ENCODE data around the gene PJA2.

PJA2 gene

DNA sequence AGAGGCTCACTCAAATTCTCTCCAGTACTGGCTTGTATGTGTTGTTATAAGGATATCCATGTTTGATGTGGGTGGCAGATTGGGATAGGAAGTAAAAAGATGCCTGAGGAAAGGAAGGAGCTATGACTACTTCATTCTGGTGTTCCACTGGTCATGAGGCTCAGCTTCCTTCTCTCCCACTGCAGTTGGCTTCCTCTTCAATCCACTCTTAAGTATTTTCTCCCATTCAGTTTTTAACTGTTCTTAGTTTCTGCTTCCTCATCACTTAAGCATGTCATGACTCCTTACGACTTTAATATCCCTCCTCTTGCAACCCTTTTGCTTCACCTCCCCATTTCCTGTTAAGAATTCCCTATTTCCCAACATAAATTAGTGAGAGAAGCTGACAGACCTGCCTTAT, 81.1 kb downstream of the PJA2 start:
- Histone ChIP-seq H3K27me3 (no peaks in the 10 kb centered on the region), H3K4me2 (no peak overlapping the region), H3K27ac (no peak overlapping the region), H3K4me3 (no peak overlapping the region), H3K9ac (no peak overlapping the region), H3K36me3 (peaks cover 9% of the 10 kb centered on the region), H3K9me3 (no peaks in the 10 kb centered on the region), H3K4me1 (no peaks in the 10 kb centered on the region), H4K20me1 (no peaks in the 10 kb centered on the region)
- TF ChIP-seq Cebpa-rat (IDR thresholded peaks at IDR 0.05), result no peak

DNA sequence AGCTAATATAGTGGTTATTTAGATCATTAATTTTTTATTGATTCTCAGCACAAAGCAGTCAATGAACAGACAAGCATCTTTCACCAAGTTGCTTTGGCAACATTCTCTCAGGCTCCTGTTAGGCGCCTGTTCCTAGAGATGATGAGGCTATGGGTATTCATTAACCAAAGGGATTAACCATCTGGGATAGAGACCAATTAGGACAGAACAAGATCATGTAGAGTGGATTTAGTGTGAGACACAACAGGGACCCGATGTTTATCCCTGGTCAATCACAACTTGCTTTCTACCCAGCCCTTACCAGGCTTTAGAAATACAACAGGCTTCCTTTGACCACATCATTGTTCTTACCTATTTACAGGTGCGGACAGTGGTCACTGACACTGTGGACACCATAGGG, 82.2 kb downstream of the PJA2 start:
- TF ChIP-seq Cebpa-rat (IDR thresholded peaks at IDR 0.05), result no peak
- H3K36me3 ChIP-seq, result peaks cover 4% of the 10 kb centered on the region; the same call in 1 of the 2 replicates
- H3K4me1 ChIP-seq, result no peaks in the 10 kb centered on the region
- H3K4me3 ChIP-seq, result no peak overlapping the region
- H3K27me3 ChIP-seq, result no peaks in the 10 kb centered on the region
- no peak overlapping the region for H3K4me2 ChIP-seq
- H3K27ac ChIP-seq, result no peak overlapping the region
- H3K9ac ChIP-seq, result no peak overlapping the region
- no peaks in the 10 kb centered on the region for H4K20me1 ChIP-seq
- no peaks in the 10 kb centered on the region for H3K9me3 ChIP-seq

DNA sequence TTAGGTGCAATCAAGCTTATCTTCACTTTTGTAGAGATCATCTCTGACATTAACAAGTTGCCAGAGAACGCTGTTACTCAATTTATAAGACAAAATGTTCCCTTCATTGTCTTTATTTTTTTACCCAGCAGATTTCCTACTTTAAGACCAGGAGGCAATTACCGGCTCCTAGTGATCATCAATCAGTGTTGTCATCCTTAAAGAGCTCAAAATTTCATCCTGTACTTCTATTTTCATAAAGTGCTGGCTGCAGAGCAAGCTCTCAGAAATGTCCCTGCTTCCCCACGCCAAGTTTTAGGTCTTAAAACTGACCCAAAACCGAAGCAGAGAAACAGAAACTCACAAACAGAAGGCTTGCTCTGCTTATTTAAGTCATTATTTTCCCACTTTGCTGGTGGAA, 82.9 kb downstream of the PJA2 start:
- H3K27me3 ChIP-seq, result no peaks in the 10 kb centered on the region
- H3K27ac ChIP-seq, result no peak overlapping the region
- H3K4me1 ChIP-seq, result no peaks in the 10 kb centered on the region
- TF ChIP-seq Cebpa-rat (IDR thresholded peaks at IDR 0.05), result no peak
- H3K9me3 ChIP-seq, result no peaks in the 10 kb centered on the region
- no peak overlapping the region for H3K4me3 ChIP-seq
- no peaks in the 10 kb centered on the region for H4K20me1 ChIP-seq
- H3K4me2 ChIP-seq, result no peak overlapping the region
- H3K9ac ChIP-seq, result no peak overlapping the region
- H3K36me3 ChIP-seq, result peaks cover 4% of the 10 kb centered on the region; the same call in 1 of the 2 replicates

DNA sequence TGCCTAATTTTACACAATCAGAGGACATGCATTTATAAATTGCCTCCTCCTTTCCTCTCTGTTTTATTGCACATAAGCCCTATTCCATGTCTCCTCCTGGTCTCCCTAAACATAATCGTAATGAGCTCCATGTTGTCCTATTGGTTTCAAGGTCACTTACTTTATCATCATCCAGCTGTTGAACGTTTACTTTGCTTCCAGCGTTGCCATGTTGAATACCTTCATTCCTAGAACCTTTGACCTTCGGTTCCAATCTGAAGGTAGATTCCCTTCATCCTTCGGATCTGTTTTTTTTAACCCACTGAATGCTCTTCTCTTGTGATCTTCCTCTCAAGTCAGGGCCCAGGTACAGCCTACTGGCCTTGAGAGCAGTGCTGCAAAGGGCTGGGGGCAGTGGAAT, 84.3 kb downstream of the PJA2 start:
- Histone ChIP-seq H4K20me1 (no peaks in the 10 kb centered on the region), H3K27me3 (no peaks in the 10 kb centered on the region), H3K4me1 (no peaks in the 10 kb centered on the region), H3K4me3 (no peak overlapping the region), H3K36me3 (peaks cover 4% of the 10 kb centered on the region; the same call in 1 of the 2 replicates), H3K9me3 (no peaks in the 10 kb centered on the region), H3K9ac (no peak overlapping the region), H3K27ac (no peak overlapping the region), H3K4me2 (no peak overlapping the region)
- TF ChIP-seq Cebpa-rat (IDR thresholded peaks at IDR 0.05), result no peak

DNA sequence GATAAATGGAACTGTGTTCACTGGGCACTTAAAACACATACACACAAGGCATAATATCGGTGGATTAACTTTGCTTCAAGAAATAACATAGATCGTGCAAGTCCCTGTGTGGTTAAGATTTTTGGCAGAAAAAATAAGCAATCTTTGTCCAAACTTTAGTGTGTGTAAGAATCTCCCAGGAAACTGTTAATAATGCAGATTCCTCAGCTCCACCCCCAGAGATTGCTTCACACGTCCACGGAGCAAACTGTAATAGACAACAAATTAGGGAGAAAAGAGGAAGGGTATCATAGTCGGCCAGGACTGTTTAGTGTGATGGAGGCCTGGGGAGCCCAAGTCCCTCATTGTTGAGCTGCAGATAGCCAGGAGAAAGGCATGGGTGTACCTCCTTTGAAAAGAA, 84.8 kb downstream of the PJA2 start:
- Histone ChIP-seq H3K36me3 (0 out of 2 replicates have a peak, but pooled peaks cover 4% of the 10 kb centered on the region), H4K20me1 (no peaks in the 10 kb centered on the region), H3K4me3 (no peak overlapping the region), H3K4me2 (no peak overlapping the region), H3K27ac (no peak overlapping the region), H3K4me1 (no peaks in the 10 kb centered on the region), H3K9me3 (no peaks in the 10 kb centered on the region), H3K9ac (no peak overlapping the region), H3K27me3 (no peaks in the 10 kb centered on the region)
- TF ChIP-seq Cebpa-rat (IDR thresholded peaks at IDR 0.05), result no peak

DNA sequence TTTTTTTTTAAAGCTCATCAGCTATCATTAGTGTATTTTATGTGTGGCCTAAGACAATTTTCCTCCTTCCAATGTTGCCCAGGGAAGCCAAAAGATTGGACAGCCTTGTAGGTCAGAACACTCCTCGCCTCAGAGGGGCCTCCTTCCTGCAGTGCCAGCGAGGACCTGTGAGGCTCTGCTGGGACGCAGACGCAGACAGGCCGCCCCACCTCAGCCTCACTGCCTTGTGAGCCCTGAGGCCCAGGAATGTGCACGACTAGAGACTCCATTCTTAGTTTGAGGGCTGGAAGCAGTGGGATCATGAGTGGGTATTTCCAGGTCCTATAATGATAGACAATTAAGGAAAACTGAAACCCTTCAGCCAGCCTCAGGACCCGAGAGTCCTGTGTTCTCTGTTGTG, 85.4 kb downstream of the PJA2 start:
- H3K27ac ChIP-seq, result no peak overlapping the region
- H3K9ac ChIP-seq, result no peak overlapping the region
- TF ChIP-seq Cebpa-rat (IDR thresholded peaks at IDR 0.05), result no peak
- H3K4me1 ChIP-seq, result no peaks in the 10 kb centered on the region
- H4K20me1 ChIP-seq, result no peaks in the 10 kb centered on the region
- H3K27me3 ChIP-seq, result no peaks in the 10 kb centered on the region
- H3K36me3 ChIP-seq, result 0 out of 2 replicates have a peak, but pooled peaks cover 4% of the 10 kb centered on the region
- H3K9me3 ChIP-seq, result no peaks in the 10 kb centered on the region
- H3K4me2 ChIP-seq, result no peak overlapping the region
- no peak overlapping the region for H3K4me3 ChIP-seq

DNA sequence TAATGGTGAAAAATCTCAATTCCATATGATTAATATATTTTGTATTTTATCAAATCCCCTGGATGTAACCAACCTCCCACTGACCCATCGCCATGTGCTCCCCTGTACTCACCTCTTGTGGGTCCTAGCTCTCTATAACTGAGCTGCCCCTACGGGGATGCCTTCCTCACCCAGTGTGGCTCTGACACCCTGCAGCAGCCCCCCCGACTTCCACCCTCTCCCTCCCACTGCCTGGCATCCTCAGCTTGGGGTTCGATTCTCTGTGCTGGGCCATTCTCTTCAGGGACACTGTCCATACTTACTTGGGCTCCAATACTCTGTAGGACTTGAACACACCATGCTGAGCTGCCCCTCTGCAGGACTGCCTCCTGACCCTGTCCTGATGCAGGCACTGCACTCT, 87.1 kb downstream of the PJA2 start:
- H3K27me3 ChIP-seq, result no peaks in the 10 kb centered on the region
- no peaks in the 10 kb centered on the region for H3K9me3 ChIP-seq
- no peaks in the 10 kb centered on the region for H3K4me1 ChIP-seq
- no peak overlapping the region for H3K4me3 ChIP-seq
- no peak overlapping the region for H3K4me2 ChIP-seq
- no peak overlapping the region for H3K27ac ChIP-seq
- H4K20me1 ChIP-seq, result no peaks in the 10 kb centered on the region
- H3K9ac ChIP-seq, result no peak overlapping the region
- no peaks in the 10 kb centered on the region for H3K36me3 ChIP-seq
- TF ChIP-seq Cebpa-rat (IDR thresholded peaks at IDR 0.05), result no peak

DNA sequence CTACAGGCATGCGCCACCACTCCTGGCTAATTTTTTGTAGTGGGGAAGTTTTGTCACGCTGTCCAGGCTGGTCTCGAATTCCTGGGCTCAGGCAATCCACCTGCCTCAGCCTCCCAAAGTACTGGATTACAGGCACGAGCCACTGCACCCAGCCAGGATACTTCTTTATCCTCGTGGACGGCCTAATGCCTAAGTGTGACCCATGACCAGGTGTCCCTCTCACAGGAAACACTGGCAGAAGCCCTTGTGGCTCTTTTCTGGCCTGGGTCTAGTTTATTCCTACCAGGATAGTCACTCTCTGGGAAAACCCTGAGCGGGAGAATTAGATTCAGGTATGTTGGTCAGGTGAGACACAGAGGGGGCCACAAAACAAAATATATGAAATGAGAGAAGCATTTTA, 90.4 kb downstream of the PJA2 start:
- no peak overlapping the region for H3K4me3 ChIP-seq
- no peaks in the 10 kb centered on the region for H3K4me1 ChIP-seq
- H3K9me3 ChIP-seq, result no peaks in the 10 kb centered on the region
- H3K27me3 ChIP-seq, result no peaks in the 10 kb centered on the region
- no peaks in the 10 kb centered on the region for H3K36me3 ChIP-seq
- H4K20me1 ChIP-seq, result no peaks in the 10 kb centered on the region
- no peak overlapping the region for H3K4me2 ChIP-seq
- no peak overlapping the region for H3K9ac ChIP-seq
- TF ChIP-seq Cebpa-rat (IDR thresholded peaks at IDR 0.05), result no peak
- no peak overlapping the region for H3K27ac ChIP-seq

DNA sequence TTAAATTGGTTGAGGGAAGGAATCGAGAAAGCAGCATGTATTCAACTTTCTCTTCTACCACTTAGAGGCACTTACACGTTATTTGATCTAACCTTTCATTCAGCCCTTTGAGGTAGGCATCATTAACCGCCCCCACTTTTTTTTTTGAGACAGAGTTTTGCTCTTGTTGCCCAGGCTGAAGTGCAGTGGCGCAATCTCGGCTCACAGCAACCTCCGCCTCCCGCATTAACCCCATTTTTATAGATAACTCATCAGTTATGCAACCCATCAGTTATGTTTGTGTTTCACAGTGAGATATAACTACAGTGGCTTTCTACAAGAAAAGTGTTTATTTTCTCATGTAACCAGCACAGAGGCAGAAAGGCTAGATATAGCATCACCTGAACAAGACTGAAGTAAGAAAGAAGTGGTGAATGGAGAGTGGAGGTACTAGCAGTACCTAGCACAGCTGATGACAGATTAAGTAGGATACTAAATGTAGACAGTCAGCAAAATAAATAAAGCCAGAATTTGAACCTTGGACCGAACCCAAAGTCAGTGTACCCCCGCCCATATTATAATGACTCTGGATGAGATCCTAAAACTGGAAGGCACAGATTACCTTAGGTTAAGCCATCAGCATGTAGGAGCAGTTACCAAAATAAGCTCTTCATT, 91.2 kb downstream of the PJA2 start:
- H3K4me1 ChIP-seq, result no peaks in the 10 kb centered on the region
- H3K9ac ChIP-seq, result no peak overlapping the region
- H3K27me3 ChIP-seq, result no peaks in the 10 kb centered on the region
- TF ChIP-seq Cebpa-rat (IDR thresholded peaks at IDR 0.05), result no peak
- H3K4me3 ChIP-seq, result no peak overlapping the region
- H3K4me2 ChIP-seq, result no peak overlapping the region
- H3K36me3 ChIP-seq, result no peaks in the 10 kb centered on the region
- no peak overlapping the region for H3K27ac ChIP-seq
- no peaks in the 10 kb centered on the region for H4K20me1 ChIP-seq
- H3K9me3 ChIP-seq, result no peaks in the 10 kb centered on the region

DNA sequence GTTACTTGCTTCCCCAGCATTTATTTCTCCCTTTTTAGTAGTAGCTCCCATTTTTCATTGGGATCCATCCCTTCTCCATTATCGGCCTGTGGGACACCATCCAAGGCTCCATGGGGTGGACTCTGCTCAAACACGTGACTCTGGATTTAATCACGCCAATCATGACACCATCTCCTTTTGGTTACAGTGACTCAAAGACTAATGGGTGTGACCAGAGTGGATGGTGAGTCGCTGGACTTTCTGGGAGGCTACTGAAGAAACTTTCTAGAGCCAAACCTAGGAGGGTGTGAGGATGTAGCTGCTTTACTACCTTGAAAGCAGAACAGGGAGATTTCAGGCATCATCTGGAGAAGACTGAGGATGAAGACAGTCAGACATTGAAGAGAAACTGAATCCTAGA, 93.1 kb downstream of the PJA2 start:
- Histone ChIP-seq H3K9ac (no peak overlapping the region), H3K9me3 (no peaks in the 10 kb centered on the region), H3K4me2 (no peak overlapping the region), H3K27ac (no peak overlapping the region), H3K36me3 (no peaks in the 10 kb centered on the region), H3K4me1 (no peaks in the 10 kb centered on the region), H4K20me1 (no peaks in the 10 kb centered on the region), H3K4me3 (no peak overlapping the region), H3K27me3 (no peaks in the 10 kb centered on the region)
- no peak for TF ChIP-seq Cebpa-rat (IDR thresholded peaks at IDR 0.05)

DNA sequence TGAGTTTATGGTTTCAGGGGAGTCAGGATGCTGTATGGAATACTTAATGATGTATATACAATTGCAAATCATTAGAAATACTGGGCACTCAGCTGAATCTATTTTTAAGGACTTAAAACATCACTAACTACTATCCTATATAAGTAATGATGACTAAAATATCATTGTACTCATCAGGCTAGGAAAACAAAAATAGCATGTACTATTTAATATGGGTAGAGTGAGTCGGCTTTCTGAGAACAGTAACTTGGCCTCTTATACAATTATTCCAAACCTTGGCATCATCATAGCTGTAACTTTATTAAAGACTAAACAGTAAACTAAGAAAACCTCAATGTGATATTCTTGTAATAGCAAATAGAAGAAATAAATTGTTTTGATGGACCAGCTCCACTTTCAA, 94.5 kb downstream of the PJA2 start:
- no peaks in the 10 kb centered on the region for H3K4me1 ChIP-seq
- TF ChIP-seq Cebpa-rat (IDR thresholded peaks at IDR 0.05), result no peak
- no peaks in the 10 kb centered on the region for H3K27me3 ChIP-seq
- no peaks in the 10 kb centered on the region for H3K9me3 ChIP-seq
- H3K27ac ChIP-seq, result no peak overlapping the region
- H3K9ac ChIP-seq, result no peak overlapping the region
- no peaks in the 10 kb centered on the region for H3K36me3 ChIP-seq
- no peak overlapping the region for H3K4me2 ChIP-seq
- no peak overlapping the region for H3K4me3 ChIP-seq
- H4K20me1 ChIP-seq, result no peaks in the 10 kb centered on the region
